GM21825 (cell line): ENCODE data around the gene KLK10.

Source experiments
- ATAC-seq: cut with Tn5 transposase; IDR thresholded peaks from one replicate; pipeline ENCODE4 v1.9.1; 2021; ENCODE audit warnings: mild to moderate bottlenecking, moderate library complexity; ENCODE audit not compliant: unreplicated experiment

Gene KLK10

GRCh38 chr19:51026554-51026831, 7.0 kb upstream of the KLK10 start, which contains the start of gene KLK11:
Gene KLK11 (minus strand): TSS chr19:51026616. CDS start chr19:51025631, 985 bp downstream.
- no peak for ATAC-seq

- no peak for ATAC-seq
Measured at GRCh38 chr19:51025809-51026553, 6.5 kb upstream of the KLK10 start.

GRCh38 chr19:51025401-51025800, 5.9 kb upstream of the KLK10 start:
- ATAC-seq = no peak

- ATAC-seq = no peak
Measured at GRCh38 chr19:51024924-51025323, 5.4 kb upstream of the KLK10 start.

GRCh38 chr19:51023946-51024345, 4.4 kb upstream of the KLK10 start:
- ATAC-seq = no peak

- ATAC-seq = no peak
Measured at GRCh38 chr19:51022526-51022925, 3.0 kb upstream of the KLK10 start.

- no peak for ATAC-seq
Measured at GRCh38 chr19:51020988-51021651, 1.6 kb upstream of the KLK10 start.

GRCh38 chr19:51018745-51019543, 565 bp downstream of the KLK10 start:
- no peak for ATAC-seq

- no peak for ATAC-seq
Measured at GRCh38 chr19:51016798-51017683, 2.5 kb downstream of the KLK10 start.

GRCh38 chr19:51015691-51016267, 3.7 kb downstream of the KLK10 start:
- ATAC-seq = no peak

- ATAC-seq = no peak
Measured at GRCh38 chr19:51014242-51014641, 5.3 kb downstream of the KLK10 start.

- ATAC-seq = no peak
Measured at GRCh38 chr19:51012661-51013190, 6.8 kb downstream of the KLK10 start.

GRCh38 chr19:51010066-51010795, 9.3 kb downstream of the KLK10 start:
- no peak for ATAC-seq

- ATAC-seq = no peak
Measured at GRCh38 chr19:51009061-51009891, 10.2 kb downstream of the KLK10 start.

GRCh38 chr19:51007488-51007887, 12.0 kb downstream of the KLK10 start:
- ATAC-seq = no peak

- ATAC-seq = no peak
Measured at GRCh38 chr19:51006406-51006805, 13.1 kb downstream of the KLK10 start.

GRCh38 chr19:51005248-51005647, 14.3 kb downstream of the KLK10 start:
- no peak for ATAC-seq

GRCh38 chr19:51003316-51003715, 16.2 kb downstream of the KLK10 start:
- ATAC-seq = no peak
